Measurements from ENCODE around the gene IL3RA. TPM values are rescaled to one million over a fixed set of nuclear protein-coding genes. Genes with fewer than 3 reads are reported as not detected.
A peak's percentile ranks its signal among the peaks of the same experiment; 100 is the strongest.

Gene IL3RA
- total RNA-seq, 1 donor from 2014 or later, result 0.97 TPM

- Mint-ChIP-seq H3K27ac (ENCODE audit: unreplicated experiment) (no peak overlapping the region), H3K27me3 (ENCODE audit: unreplicated experiment) (peaks cover 23% of the 10 kb centered on the region), H3K9me3 (ENCODE audit: unreplicated experiment) (no peaks in the 10 kb centered on the region), H3K36me3 (ENCODE audit: low read depth, unreplicated experiment) (peaks cover 53% of the 10 kb centered on the region), H3K4me1 (ENCODE audit: unreplicated experiment) (peaks cover 10% of the 10 kb centered on the region), H3K4me3 (ENCODE audit: unreplicated experiment) (no peak overlapping the region)
- no peak for TF ChIP-seq CTCF (IDR thresholded peaks at IDR 0.05; ENCODE audit: unreplicated experiment)
- no peak for DNase-seq (ENCODE audit: low spot score)
These were observed 50.7 kb downstream of the IL3RA start for GRCh38 chrX:1387141-1387776.

GRCh38 chrX:1388651-1389050 lies 52.1 kb downstream of the IL3RA start:
- no peak for DNase-seq (ENCODE audit: low spot score)
- H3K27me3 Mint-ChIP-seq (ENCODE audit: unreplicated experiment), result peaks cover 27% of the 10 kb centered on the region
- peak overlapping the region; percentile 30 for H3K27ac Mint-ChIP-seq (ENCODE audit: unreplicated experiment)
- TF ChIP-seq CTCF (IDR thresholded peaks at IDR 0.05; ENCODE audit: unreplicated experiment), result no peak
- peaks cover 55% of the 10 kb centered on the region for H3K36me3 Mint-ChIP-seq (ENCODE audit: low read depth, unreplicated experiment)
- H3K9me3 Mint-ChIP-seq (ENCODE audit: unreplicated experiment), result no peaks in the 10 kb centered on the region
- H3K4me3 Mint-ChIP-seq (ENCODE audit: unreplicated experiment), result peak overlapping the region; percentile 42
- H3K4me1 Mint-ChIP-seq (ENCODE audit: unreplicated experiment), result peaks cover 11% of the 10 kb centered on the region

GRCh38 chrX:1389181-1389992 lies 52.8 kb downstream of the IL3RA start:
- no peak for TF ChIP-seq CTCF (IDR thresholded peaks at IDR 0.05; ENCODE audit: unreplicated experiment)
- H3K36me3 Mint-ChIP-seq (ENCODE audit: low read depth, unreplicated experiment), result peaks cover 57% of the 10 kb centered on the region
- H3K4me1 Mint-ChIP-seq (ENCODE audit: unreplicated experiment), result peaks cover 12% of the 10 kb centered on the region
- H3K4me3 Mint-ChIP-seq (ENCODE audit: unreplicated experiment), result no peak overlapping the region
- H3K27ac Mint-ChIP-seq (ENCODE audit: unreplicated experiment), result no peak overlapping the region
- H3K27me3 Mint-ChIP-seq (ENCODE audit: unreplicated experiment), result peaks cover 28% of the 10 kb centered on the region
- DNase-seq (ENCODE audit: low spot score), result no peak
- H3K9me3 Mint-ChIP-seq (ENCODE audit: unreplicated experiment), result no peaks in the 10 kb centered on the region

GRCh38 chrX:1389993-1390285 lies 53.4 kb downstream of the IL3RA start:
- DNase-seq (ENCODE audit: low spot score), result no peak
- Mint-ChIP-seq H3K4me3 (ENCODE audit: unreplicated experiment) (no peak overlapping the region), H3K27me3 (ENCODE audit: unreplicated experiment) (peaks cover 28% of the 10 kb centered on the region), H3K27ac (ENCODE audit: unreplicated experiment) (no peak overlapping the region), H3K9me3 (ENCODE audit: unreplicated experiment) (no peaks in the 10 kb centered on the region), H3K4me1 (ENCODE audit: unreplicated experiment) (peaks cover 12% of the 10 kb centered on the region), H3K36me3 (ENCODE audit: low read depth, unreplicated experiment) (peaks cover 52% of the 10 kb centered on the region)
- TF ChIP-seq CTCF (IDR thresholded peaks at IDR 0.05; ENCODE audit: unreplicated experiment), result no peak
